Activated CD4-positive, alpha-beta T cell treated with anti-CD3 and anti-CD28 coated beads, Interleukin-2, amount 50 U/mL, for 16 hours (primary cell): ENCODE data around the gene KANK4.

Source experiments
- DNase-seq: peaks from one replicate; pipeline ENCODE4 v3.0.0-alpha.2; 2020

KANK4 gene

DNA sequence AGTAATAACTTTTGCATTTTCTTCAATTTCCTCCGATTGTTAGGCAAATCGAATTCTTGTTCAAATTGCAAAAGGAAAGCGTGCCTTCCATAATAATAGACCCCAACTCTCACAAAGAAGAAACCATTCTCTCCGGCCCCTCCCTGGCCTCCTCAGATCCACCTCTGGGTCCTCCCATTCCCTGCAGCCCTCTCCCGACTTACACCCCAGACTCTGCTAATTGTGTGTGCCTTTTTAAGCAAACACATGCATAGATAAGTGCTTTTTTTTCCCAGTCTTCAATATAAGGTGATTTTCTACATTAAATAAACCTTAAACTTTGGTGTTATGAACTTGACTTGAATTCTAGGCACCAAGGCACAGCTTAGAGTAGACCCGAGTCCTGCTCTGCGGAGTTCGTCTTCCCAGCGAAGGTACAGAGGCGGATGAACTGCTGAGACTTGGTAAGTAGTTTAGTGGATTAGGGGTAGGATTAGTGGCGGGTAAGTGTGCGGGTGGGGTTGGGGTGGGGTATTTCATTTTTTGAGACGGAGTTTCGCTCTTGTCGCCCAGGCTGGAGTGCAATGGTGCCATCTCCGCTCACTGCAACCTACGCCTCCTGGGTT is 123.0 kb downstream of the KANK4 start:
- no peak for DNase-seq

DNA sequence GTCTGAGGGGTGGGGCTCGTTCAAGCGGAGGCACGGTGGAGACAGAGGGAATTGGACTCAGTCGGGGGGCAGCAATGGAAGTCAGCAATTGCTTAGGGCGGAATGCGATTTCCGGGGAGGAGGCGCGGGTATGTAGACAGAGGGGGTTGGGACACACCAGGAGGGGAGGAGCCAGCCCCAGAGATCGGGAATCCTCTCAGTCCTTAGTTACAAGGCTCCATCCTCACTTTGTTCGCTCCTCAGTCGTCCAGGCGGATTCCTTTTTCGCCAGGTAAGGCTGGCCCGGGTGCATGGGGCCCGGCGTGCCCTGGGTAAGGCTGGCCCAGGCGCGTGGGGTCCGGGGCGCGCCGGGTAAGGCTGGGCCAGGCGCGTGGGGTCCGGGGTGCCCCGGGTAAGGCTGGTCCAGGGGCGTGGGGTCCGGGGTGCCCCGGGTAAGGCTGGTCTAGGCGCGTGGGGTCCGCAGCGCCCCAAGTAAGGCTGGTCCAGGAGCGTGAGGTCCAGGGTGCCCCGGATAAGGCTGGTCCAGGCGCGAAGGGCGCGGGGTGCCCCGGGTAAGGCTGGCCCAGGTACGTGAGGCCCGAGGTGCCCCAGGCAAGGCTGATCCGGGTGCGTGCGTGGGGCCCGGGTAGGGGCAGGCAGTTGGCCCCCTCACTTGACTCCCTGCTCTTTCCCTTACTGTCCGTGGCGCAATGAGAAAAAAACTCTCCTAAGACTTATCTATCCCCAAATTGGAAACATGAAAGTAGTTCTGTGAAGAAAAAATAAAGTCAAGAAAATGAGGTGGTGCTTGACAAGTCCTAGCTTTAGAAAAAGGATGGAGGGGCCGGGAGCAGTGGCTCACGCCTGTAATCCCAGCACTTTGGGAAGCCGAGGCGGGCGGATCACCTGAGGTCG is 124.3 kb downstream of the KANK4 start, which contains the start of gene L1TD1:
Gene L1TD1, plus strand, starts transcription at position 199 of the 894 bp plus-strand sequence. CDS start 11,780 bp downstream, outside the sequence.
- no peak for DNase-seq

DNA sequence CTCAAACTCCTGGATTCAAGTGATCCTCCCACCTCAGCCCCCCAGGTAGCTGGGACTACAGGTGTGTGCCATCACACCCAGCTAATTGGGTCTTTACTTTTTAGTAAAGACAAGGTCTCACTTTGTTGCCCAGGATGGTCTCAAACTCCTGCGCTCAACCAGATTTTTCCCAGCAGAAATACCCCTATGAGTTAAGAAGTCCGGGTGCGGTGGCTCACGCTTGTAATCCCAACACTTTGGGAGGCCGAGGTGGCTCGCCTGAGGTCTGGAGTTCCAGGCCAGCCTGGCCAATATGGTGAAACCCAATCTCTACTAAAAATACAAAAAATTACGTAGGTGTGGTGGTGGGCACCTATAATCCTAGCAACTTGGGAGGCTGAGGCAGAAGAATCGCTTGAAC is 131.1 kb downstream of the KANK4 start:
- no peak for DNase-seq

DNA sequence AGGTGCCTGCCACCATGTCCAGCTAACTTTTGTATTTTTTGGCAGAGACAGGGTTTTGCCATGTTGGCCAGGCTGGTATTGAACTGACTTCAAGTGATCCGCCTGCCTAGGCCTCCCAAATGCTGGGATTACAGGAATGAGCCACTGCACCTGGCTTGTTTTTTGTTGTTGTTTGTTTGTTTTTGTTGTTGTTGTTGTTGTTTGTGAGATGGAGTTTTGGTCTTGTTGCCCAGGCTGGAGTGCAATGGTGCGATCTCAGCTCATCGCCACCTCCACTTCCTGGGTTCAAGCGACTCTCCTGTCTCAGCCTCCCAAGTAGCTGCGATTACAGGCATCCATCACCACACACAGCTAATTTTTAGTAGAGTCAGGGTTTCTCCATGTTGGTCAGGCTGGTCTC is 131.7 kb downstream of the KANK4 start:
- DNase-seq = no peak
